GM19467 (cell line): Measurements from ENCODE around the gene ZNF212.
"Not testable (repeated sequence)": the region's sequence is repeated elsewhere in the genome, so short reads cannot be mapped to it uniquely, and the experiment has no call there.

Source experiments
- ATAC-seq: cut with Tn5 transposase; IDR thresholded peaks from one replicate; pipeline ENCODE4 v1.9.1; 2021; ENCODE audit warnings: mild to moderate bottlenecking, moderate library complexity; ENCODE audit not compliant: unreplicated experiment

The ZNF212 gene

GRCh38 chr7:149218469-149219420 is 20.7 kb upstream of the ZNF212 start:
- ATAC-seq: no peak

- no peak for ATAC-seq
Observed at GRCh38 chr7:149220534-149220933, 18.9 kb upstream of the ZNF212 start.

GRCh38 chr7:149223176-149223575 is 16.3 kb upstream of the ZNF212 start:
- ATAC-seq: no peak

GRCh38 chr7:149223761-149224160 is 15.7 kb upstream of the ZNF212 start:
- no peak for ATAC-seq

- ATAC-seq: no peak
Observed at GRCh38 chr7:149224352-149224751, 15.1 kb upstream of the ZNF212 start.

- no peak for ATAC-seq
Observed at GRCh38 chr7:149225106-149225505, 14.3 kb upstream of the ZNF212 start.

- no peak for ATAC-seq
Observed at GRCh38 chr7:149225656-149226055, 13.8 kb upstream of the ZNF212 start.

GRCh38 chr7:149226366-149226765 is 13.1 kb upstream of the ZNF212 start:
- ATAC-seq: not testable (repeated sequence)

- no peak for ATAC-seq
Observed at GRCh38 chr7:149226840-149227494, 12.5 kb upstream of the ZNF212 start.

- no peak for ATAC-seq
Observed at GRCh38 chr7:149228831-149229471, 10.5 kb upstream of the ZNF212 start.

GRCh38 chr7:149229526-149229925 is 9.9 kb upstream of the ZNF212 start:
- ATAC-seq: no peak

GRCh38 chr7:149232362-149232761 is 7.1 kb upstream of the ZNF212 start:
- no peak for ATAC-seq

GRCh38 chr7:149233655-149234204 is 5.7 kb upstream of the ZNF212 start:
- ATAC-seq: not testable (repeated sequence)

- no peak for ATAC-seq
Observed at GRCh38 chr7:149237502-149237901, 1.9 kb upstream of the ZNF212 start.

GRCh38 chr7:149238051-149238450 is 1.4 kb upstream of the ZNF212 start:
- no peak for ATAC-seq

GRCh38 chr7:149240637-149241036 is 1.2 kb downstream of the ZNF212 start:
- ATAC-seq: no peak

- ATAC-seq: no peak
Observed at GRCh38 chr7:149241696-149242095, 2.2 kb downstream of the ZNF212 start.

GRCh38 chr7:149245244-149245643 is 5.8 kb downstream of the ZNF212 start:
- ATAC-seq: no peak

GRCh38 chr7:149245744-149246143 is 6.3 kb downstream of the ZNF212 start:
- ATAC-seq: no peak

- ATAC-seq: no peak
Observed at GRCh38 chr7:149248777-149249176, 9.3 kb downstream of the ZNF212 start.

- ATAC-seq: not testable (repeated sequence)
Observed at GRCh38 chr7:149250151-149250550, 10.7 kb downstream of the ZNF212 start.
